GM19193 (cell line): ENCODE measurements around the gene SMARCC1.

Source experiments
- POLR2A ChIP-seq: IDR thresholded peaks from 4 replicates; pipeline ENCODE4 v1.6.1; 2011; ENCODE audit not compliant: insufficient read depth, insufficient read length; ENCODE audit errors: extremely low read depth

SMARCC1 gene

GRCh38 chr3:47782446-47783308, 984 bp upstream of the SMARCC1 start:
- TF ChIP-seq POLR2A: no peak

GRCh38 chr3:47780741-47781684, 680 bp downstream of the SMARCC1 start:
- TF ChIP-seq POLR2A: no peak

- no peak for TF ChIP-seq POLR2A
Observed at GRCh38 chr3:47778746-47779145, 2.9 kb downstream of the SMARCC1 start.

- no peak for TF ChIP-seq POLR2A
Observed at GRCh38 chr3:47772788-47773187, 8.9 kb downstream of the SMARCC1 start.

GRCh38 chr3:47772047-47772446, 9.6 kb downstream of the SMARCC1 start:
- no peak for TF ChIP-seq POLR2A

GRCh38 chr3:47766186-47766585, 15.5 kb downstream of the SMARCC1 start:
- no peak for TF ChIP-seq POLR2A

GRCh38 chr3:47762233-47762632, 19.5 kb downstream of the SMARCC1 start:
- TF ChIP-seq POLR2A: no peak

GRCh38 chr3:47761046-47761445, 20.6 kb downstream of the SMARCC1 start:
- no peak for TF ChIP-seq POLR2A

- no peak for TF ChIP-seq POLR2A
Observed at GRCh38 chr3:47758261-47759025, 23.2 kb downstream of the SMARCC1 start.

GRCh38 chr3:47752716-47753115, 29.0 kb downstream of the SMARCC1 start:
- no peak for TF ChIP-seq POLR2A

- TF ChIP-seq POLR2A: no peak
Observed at GRCh38 chr3:47747558-47747957, 34.1 kb downstream of the SMARCC1 start.

GRCh38 chr3:47746264-47746663, 35.4 kb downstream of the SMARCC1 start:
- TF ChIP-seq POLR2A: no peak

GRCh38 chr3:47743855-47744254, 37.8 kb downstream of the SMARCC1 start:
- no peak for TF ChIP-seq POLR2A

- no peak for TF ChIP-seq POLR2A
Observed at GRCh38 chr3:47741925-47742324, 39.8 kb downstream of the SMARCC1 start.

GRCh38 chr3:47732143-47732542, 49.5 kb downstream of the SMARCC1 start:
- no peak for TF ChIP-seq POLR2A
